ENCODE measurements around the gene PCID2. TPM values are rescaled to one million over a fixed set of nuclear protein-coding genes. Genes with fewer than 3 reads are reported as not detected.

The PCID2 gene
- total RNA-seq, 1 experiment from 2014 or later: 39.7 TPM

- no TSS peak for BruUV-seq (replicated peaks)
- H3K4me3 ChIP-seq (ENCODE audit: low read depth in 2 of 2, low read length in 2 of 2): peak overlapping the region; percentile 82 to 88
- no peaks in the 10 kb centered on the region for H3K27me3 ChIP-seq (ENCODE audit: control insufficient read depth, insufficient read depth, low read length)
- DNase-seq (ENCODE audit: low read depth, low spot score) (no peak), ATAC-seq (peak; percentile 35)
- peaks cover 19% of the 10 kb centered on the region for H3K4me1 ChIP-seq (ENCODE audit: control insufficient read depth, insufficient read depth, low read length)
- ChIA-PET CTCF (no interaction called here), POLR2A (no interaction called here)
- no peak for TF ChIP-seq REST (IDR thresholded peaks at IDR 0.05; ENCODE audit: insufficient read depth in 1 of 2, low read depth in 2 of 2, low read length in 1 of 2)
- no peak for TF ChIP-seq POLR2AphosphoS5 (IDR thresholded peaks at IDR 0.05; ENCODE audit: low read depth, low read length)
- no peak for TF ChIP-seq TCF7L2 (IDR thresholded peaks at IDR 0.05; ENCODE audit: low read depth, low read length)
- TF ChIP-seq, protein P1, sequence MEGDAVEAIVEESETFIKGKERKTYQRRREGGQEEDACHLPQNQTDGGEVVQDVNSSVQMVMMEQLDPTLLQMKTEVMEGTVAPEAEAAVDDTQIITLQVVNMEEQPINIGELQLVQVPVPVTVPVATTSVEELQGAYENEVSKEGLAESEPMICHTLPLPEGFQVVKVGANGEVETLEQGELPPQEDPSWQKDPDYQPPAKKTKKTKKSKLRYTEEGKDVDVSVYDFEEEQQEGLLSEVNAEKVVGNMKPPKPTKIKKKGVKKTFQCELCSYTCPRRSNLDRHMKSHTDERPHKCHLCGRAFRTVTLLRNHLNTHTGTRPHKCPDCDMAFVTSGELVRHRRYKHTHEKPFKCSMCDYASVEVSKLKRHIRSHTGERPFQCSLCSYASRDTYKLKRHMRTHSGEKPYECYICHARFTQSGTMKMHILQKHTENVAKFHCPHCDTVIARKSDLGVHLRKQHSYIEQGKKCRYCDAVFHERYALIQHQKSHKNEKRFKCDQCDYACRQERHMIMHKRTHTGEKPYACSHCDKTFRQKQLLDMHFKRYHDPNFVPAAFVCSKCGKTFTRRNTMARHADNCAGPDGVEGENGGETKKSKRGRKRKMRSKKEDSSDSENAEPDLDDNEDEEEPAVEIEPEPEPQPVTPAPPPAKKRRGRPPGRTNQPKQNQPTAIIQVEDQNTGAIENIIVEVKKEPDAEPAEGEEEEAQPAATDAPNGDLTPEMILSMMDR (IDR thresholded peaks at IDR 0.05): no peak
- TF ChIP-seq SIN3A (IDR thresholded peaks at IDR 0.05; ENCODE audit: borderline replicate concordance, insufficient read depth, low read depth, low read length): no peak
- peaks cover 4% of the 10 kb centered on the region for H3K36me3 ChIP-seq (ENCODE audit: control insufficient read depth, insufficient read depth, low read length)
- in situ Hi-C loops (cut with HindIII; ENCODE audit: low pct_unique_long_range_greater_than_20kb, low sequenced_read_pairs) (no loop called here), intact Hi-C loops (cut with micrococcal nuclease; ENCODE audit: unreplicated experiment) (no loop called here)
- no peaks in the 10 kb centered on the region for H3K9me3 ChIP-seq (ENCODE audit: control insufficient read depth, insufficient read depth, low read depth, low read length)
- peak overlapping the region; percentile 78 for H3K27ac ChIP-seq (ENCODE audit: low read length)
Observed at GRCh38 chr13:113207890-113208420, 514 bp downstream of the PCID2 start.

GRCh38 chr13:113207460-113207859, 1.0 kb downstream of the PCID2 start:
- intact Hi-C loops (cut with micrococcal nuclease; ENCODE audit: unreplicated experiment) (no loop called here), in situ Hi-C loops (cut with HindIII; ENCODE audit: low pct_unique_long_range_greater_than_20kb, low sequenced_read_pairs) (no loop called here)
- H3K27ac ChIP-seq (ENCODE audit: low read length): peak overlapping the region; percentile 78
- H3K4me1 ChIP-seq (ENCODE audit: control insufficient read depth, insufficient read depth, low read length): peaks cover 19% of the 10 kb centered on the region
- ChIA-PET CTCF (no interaction called here), POLR2A (no interaction called here)
- no peaks in the 10 kb centered on the region for H3K9me3 ChIP-seq (ENCODE audit: control insufficient read depth, insufficient read depth, low read depth, low read length)
- TF ChIP-seq, protein P1 (IDR thresholded peaks at IDR 0.05): no peak
- no peak for TF ChIP-seq REST (IDR thresholded peaks at IDR 0.05; ENCODE audit: insufficient read depth in 1 of 2, low read depth in 2 of 2, low read length in 1 of 2)
- TF ChIP-seq POLR2AphosphoS5 (IDR thresholded peaks at IDR 0.05; ENCODE audit: low read depth, low read length): no peak
- no peak for TF ChIP-seq SIN3A (IDR thresholded peaks at IDR 0.05; ENCODE audit: borderline replicate concordance, insufficient read depth, low read depth, low read length)
- no peak for TF ChIP-seq TCF7L2 (IDR thresholded peaks at IDR 0.05; ENCODE audit: low read depth, low read length)
- no TSS peak for BruUV-seq (replicated peaks)
- peaks cover 4% of the 10 kb centered on the region for H3K36me3 ChIP-seq (ENCODE audit: control insufficient read depth, insufficient read depth, low read length)
- ATAC-seq (no peak), DNase-seq (ENCODE audit: low read depth, low spot score) (no peak)
- H3K4me3 ChIP-seq (ENCODE audit: low read depth in 2 of 2, low read length in 2 of 2): peak overlapping the region; percentile 82 to 88
- no peaks in the 10 kb centered on the region for H3K27me3 ChIP-seq (ENCODE audit: control insufficient read depth, insufficient read depth, low read length)
